Astrocyte (in vitro differentiated cells and primary cell): ENCODE measurements around the gene C10orf90. TPM values are rescaled to one million over a fixed set of nuclear protein-coding genes. Genes with fewer than 3 reads are reported as not detected.
A peak's percentile ranks its signal among the peaks of the same experiment; 100 is the strongest.

Source experiments
- DNase-seq: peaks from one replicate; pipeline ENCODE4 v3.0.0-alpha.2; 2010; ENCODE audit warnings: low read depth
- FAIRE-seq: peaks from 2 replicates; lab custom pipeline; 2011; peaks lifted over from hg19 to GRCh38; lab: Jason Lieb, UNC
- H2AFZ ChIP-seq: 2 replicates; pipeline ENCODE4 v1.6.0; 2012; ENCODE audit warnings: low read depth, low read length, inconsistent platforms
- H3K27ac ChIP-seq: 2 replicates; pipeline ENCODE4 v1.5.1; 2011; ENCODE audit warnings: low read depth, low read length, inconsistent platforms
- H3K27me3 ChIP-seq: 2 replicates; pipeline ENCODE4 v1.6.0; 2011; ENCODE audit warnings: low read length, inconsistent platforms; ENCODE audit not compliant: insufficient read depth
- H3K36me3 ChIP-seq: 2 replicates; pipeline ENCODE4 v1.5.1; 2011; ENCODE audit warnings: low read length, inconsistent platforms; ENCODE audit not compliant: insufficient read depth
- H3K4me1 ChIP-seq: 2 replicates; pipeline ENCODE4 v1.5.1; 2011; ENCODE audit warnings: low read length, inconsistent platforms; ENCODE audit not compliant: insufficient read depth
- H3K4me2 ChIP-seq: 2 replicates; pipeline ENCODE4 v1.6.0; 2012; ENCODE audit warnings: low read length, inconsistent platforms
- H3K4me3 ChIP-seq: 2 replicates; pipeline ENCODE4 v1.5.1; 2011; ENCODE audit warnings: low read depth, mild to moderate bottlenecking, low read length, inconsistent platforms; ENCODE audit not compliant: insufficient read depth
- H3K79me2 ChIP-seq: 2 replicates; pipeline ENCODE4 v1.6.0; 2012; ENCODE audit warnings: mild to moderate bottlenecking, low read length, inconsistent platforms; ENCODE audit not compliant: insufficient read depth
- H3K9ac ChIP-seq: 2 replicates; pipeline ENCODE4 v1.6.0; 2012; ENCODE audit warnings: mild to moderate bottlenecking, low read length, inconsistent platforms
- H3K9me3 ChIP-seq: 2 replicates; pipeline ENCODE4 v1.5.1; 2012; ENCODE audit warnings: low read depth, mild to moderate bottlenecking, low read length, inconsistent platforms; ENCODE audit not compliant: insufficient read depth
- H4K20me1 ChIP-seq: 2 replicates; pipeline ENCODE4 v1.6.0; 2012; ENCODE audit warnings: low read length, inconsistent platforms; ENCODE audit not compliant: insufficient read depth
- H3K27ac Mint-ChIP-seq: one replicate; pipeline ENCODE4 v1.8.0; 2021; ENCODE audit warnings: mild to moderate bottlenecking, mixed read lengths; ENCODE audit not compliant: unreplicated experiment
- H3K27me3 Mint-ChIP-seq: one replicate; pipeline ENCODE4 v1.8.0; 2021; ENCODE audit warnings: low read depth, mixed read lengths; ENCODE audit not compliant: unreplicated experiment
- H3K36me3 Mint-ChIP-seq: one replicate; pipeline ENCODE4 v1.8.0; 2021; ENCODE audit warnings: low read depth, mixed read lengths; ENCODE audit not compliant: unreplicated experiment
- H3K4me1 Mint-ChIP-seq: one replicate; pipeline ENCODE4 v1.8.0; 2021; ENCODE audit warnings: low read depth, mixed read lengths; ENCODE audit not compliant: unreplicated experiment
- H3K4me3 Mint-ChIP-seq: one replicate; pipeline ENCODE4 v1.8.0; 2021; ENCODE audit warnings: mild to moderate bottlenecking, moderate library complexity, mixed read lengths; ENCODE audit not compliant: unreplicated experiment
- H3K9me3 Mint-ChIP-seq: one replicate; pipeline ENCODE4 v1.8.0; 2021; ENCODE audit warnings: mild to moderate bottlenecking, mixed read lengths; ENCODE audit not compliant: unreplicated experiment
- EZH2 ChIP-seq: IDR thresholded peaks from 2 replicates; pipeline ENCODE4 v1.6.1; 2012; ENCODE audit warnings: mild to moderate bottlenecking, low read length, inconsistent platforms; ENCODE audit not compliant: insufficient read depth
- total RNA-seq: library from RNA; stranded (reverse); gene quantifications from 2 replicates; pipeline ENCODE4 v1.2.1, GENCODE V29; 2021
- TF ChIP-seq, protein P1 (sequence below): IDR thresholded peaks from 2 replicates; pipeline ENCODE4 v1.5.1; 2011; ENCODE audit warnings: low read depth, mild to moderate bottlenecking, inconsistent platforms, low read length, moderate library complexity; ENCODE audit not compliant: insufficient read depth

C10orf90 gene
- total RNA-seq, 1 donor from 2014 or later: not detected

DNA sequence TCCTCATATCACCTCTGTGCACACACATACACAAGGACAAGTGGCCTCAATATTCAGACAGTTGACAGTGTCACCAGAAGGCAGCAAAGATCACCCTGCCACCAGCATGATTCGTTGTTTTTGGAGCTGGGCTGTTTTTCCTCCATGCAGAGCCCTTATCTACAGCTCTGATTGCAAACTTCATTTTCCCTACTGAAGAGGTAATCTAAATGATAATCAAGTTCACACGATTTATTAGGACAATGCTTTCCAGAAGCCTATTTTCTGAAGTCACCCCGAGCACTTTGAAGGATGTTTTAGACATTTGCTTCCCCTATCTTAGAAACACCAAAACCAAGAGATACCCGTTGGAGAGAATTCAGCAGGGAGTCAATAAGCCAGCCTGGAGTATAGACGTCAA lies 236.3 kb downstream of the C10orf90 start:
- Histone ChIP-seq H3K9ac (no peak overlapping the region), H4K20me1 (no peaks in the 10 kb centered on the region), H3K27ac (no peak overlapping the region), H3K79me2 (no peaks in the 10 kb centered on the region), H2AFZ (no peak overlapping the region), H3K4me1 (peaks cover 6% of the 10 kb centered on the region), H3K36me3 (no peaks in the 10 kb centered on the region), H3K9me3 (no peaks in the 10 kb centered on the region), H3K4me2 (no peak overlapping the region), H3K4me3 (no peak overlapping the region), H3K27me3 (no peaks in the 10 kb centered on the region)
- H3K4me3 Mint-ChIP-seq: no peak overlapping the region
- DNase-seq (no peak), FAIRE-seq (no peak)
- no peak overlapping the region for H3K27ac Mint-ChIP-seq
- peaks cover 2% of the 10 kb centered on the region for H3K27me3 Mint-ChIP-seq
- no peaks in the 10 kb centered on the region for H3K36me3 Mint-ChIP-seq
- peaks cover 8% of the 10 kb centered on the region for H3K4me1 Mint-ChIP-seq
- peaks cover 6% of the 10 kb centered on the region for H3K9me3 Mint-ChIP-seq
- no peak for TF ChIP-seq EZH2
- TF ChIP-seq, protein P1, sequence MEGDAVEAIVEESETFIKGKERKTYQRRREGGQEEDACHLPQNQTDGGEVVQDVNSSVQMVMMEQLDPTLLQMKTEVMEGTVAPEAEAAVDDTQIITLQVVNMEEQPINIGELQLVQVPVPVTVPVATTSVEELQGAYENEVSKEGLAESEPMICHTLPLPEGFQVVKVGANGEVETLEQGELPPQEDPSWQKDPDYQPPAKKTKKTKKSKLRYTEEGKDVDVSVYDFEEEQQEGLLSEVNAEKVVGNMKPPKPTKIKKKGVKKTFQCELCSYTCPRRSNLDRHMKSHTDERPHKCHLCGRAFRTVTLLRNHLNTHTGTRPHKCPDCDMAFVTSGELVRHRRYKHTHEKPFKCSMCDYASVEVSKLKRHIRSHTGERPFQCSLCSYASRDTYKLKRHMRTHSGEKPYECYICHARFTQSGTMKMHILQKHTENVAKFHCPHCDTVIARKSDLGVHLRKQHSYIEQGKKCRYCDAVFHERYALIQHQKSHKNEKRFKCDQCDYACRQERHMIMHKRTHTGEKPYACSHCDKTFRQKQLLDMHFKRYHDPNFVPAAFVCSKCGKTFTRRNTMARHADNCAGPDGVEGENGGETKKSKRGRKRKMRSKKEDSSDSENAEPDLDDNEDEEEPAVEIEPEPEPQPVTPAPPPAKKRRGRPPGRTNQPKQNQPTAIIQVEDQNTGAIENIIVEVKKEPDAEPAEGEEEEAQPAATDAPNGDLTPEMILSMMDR: no peak

- peaks cover 8% of the 10 kb centered on the region for H3K4me1 Mint-ChIP-seq
- peak; percentile 43 for DNase-seq
Observed at GRCh38 chr10:126433351-126433750, 237.1 kb downstream of the C10orf90 start.

GRCh38 chr10:126432507-126432906 lies 238.0 kb downstream of the C10orf90 start:
- Histone ChIP-seq H3K36me3 (no peaks in the 10 kb centered on the region), H2AFZ (no peak overlapping the region), H3K27me3 (no peaks in the 10 kb centered on the region), H3K4me2 (no peak overlapping the region), H3K4me3 (no peak overlapping the region), H3K79me2 (no peaks in the 10 kb centered on the region), H3K9me3 (no peaks in the 10 kb centered on the region), H3K4me1 (peaks cover 6% of the 10 kb centered on the region), H4K20me1 (no peaks in the 10 kb centered on the region), H3K27ac (no peak overlapping the region), H3K9ac (no peak overlapping the region)
- TF ChIP-seq EZH2: no peak
- TF ChIP-seq, protein P1: no peak
- Mint-ChIP-seq H3K36me3 (no peaks in the 10 kb centered on the region), H3K4me3 (no peak overlapping the region), H3K9me3 (no peaks in the 10 kb centered on the region), H3K4me1 (peaks cover 8% of the 10 kb centered on the region), H3K27me3 (peaks cover 2% of the 10 kb centered on the region), H3K27ac (no peak overlapping the region)
- FAIRE-seq: no peak
- no peak for DNase-seq

More at GRCh38 chr10:126433351-126433750, 237.1 kb downstream of the C10orf90 start:
- Mint-ChIP-seq H3K27ac (no peak overlapping the region), H3K27me3 (peaks cover 2% of the 10 kb centered on the region), H3K4me3 (no peak overlapping the region), H3K36me3 (no peaks in the 10 kb centered on the region), H3K9me3 (no peaks in the 10 kb centered on the region)
- no peak overlapping the region for H3K9ac ChIP-seq
- H3K79me2 ChIP-seq: no peaks in the 10 kb centered on the region
- H3K4me2 ChIP-seq: no peak overlapping the region
- no peaks in the 10 kb centered on the region for H3K9me3 ChIP-seq
- no peaks in the 10 kb centered on the region for H3K36me3 ChIP-seq
- H3K27ac ChIP-seq: no peak overlapping the region
- H3K27me3 ChIP-seq: no peaks in the 10 kb centered on the region
- peaks cover 6% of the 10 kb centered on the region for H3K4me1 ChIP-seq
- H4K20me1 ChIP-seq: no peaks in the 10 kb centered on the region
- FAIRE-seq: no peak
- no peak overlapping the region for H3K4me3 ChIP-seq
- no peak for TF ChIP-seq EZH2
- TF ChIP-seq, protein P1: no peak
- no peak overlapping the region for H2AFZ ChIP-seq
